WTC11 (cell line): ENCODE data around the gene IYD. TPM values are rescaled to one million over a fixed set of nuclear protein-coding genes. Genes with fewer than 3 reads are reported as not detected.

ENCODE experiments used
- ATAC-seq: fragments of 200-7000 bp; cut with Tn5 transposase; 2 replicates; pipeline ENCODE4 v1.10.0; 2021; ENCODE audit warnings: mild to moderate bottlenecking, moderate library complexity
- CTCF ChIA-PET: fragments of 300-600 bp; sonication (Branson Sonifier 250); formaldehyde crosslinking; loops from one replicate; lab custom pipeline; 2021; ENCODE audit warnings: antibody characterized with exemption; lab: Charles Lee
- POLR2A ChIA-PET: fragments of 350-600 bp; sonication (Branson Sonifier 250); formaldehyde crosslinking; loops from one replicate; lab custom pipeline; 2021; ENCODE audit warnings: antibody characterized with exemption; lab: Charles Lee
- DNase-seq: peaks from one replicate; pipeline ENCODE4 v3.0.0; 2021; ENCODE audit warnings: low spot score
- H3K27ac Mint-ChIP-seq: 2 replicates; pipeline ENCODE4 v1.8.0; 2021; ENCODE audit warnings: mixed read lengths
- H3K27me3 Mint-ChIP-seq: 2 replicates; pipeline ENCODE4 v1.8.0; 2021; ENCODE audit warnings: low read depth, mild to moderate bottlenecking, moderate library complexity, mixed read lengths
- H3K36me3 Mint-ChIP-seq: 2 replicates; pipeline ENCODE4 v1.8.0; 2021; ENCODE audit warnings: mixed read lengths
- H3K4me1 Mint-ChIP-seq: 2 replicates; pipeline ENCODE4 v1.8.0; 2022; ENCODE audit warnings: mixed read lengths
- H3K4me3 Mint-ChIP-seq: 2 replicates; pipeline ENCODE4 v1.8.0; 2021; ENCODE audit warnings: mild to moderate bottlenecking, moderate library complexity, mixed read lengths
- H3K9me3 Mint-ChIP-seq: 2 replicates; pipeline ENCODE4 v1.8.0; 2021; ENCODE audit warnings: mixed read lengths
- ATF2 ChIP-seq: sonication (generic); formaldehyde crosslinking; IDR thresholded peaks from 2 replicates; pipeline ENCODE4 v1.8.1; 2022; ENCODE audit warnings: low read depth, missing genetic modification reagents, borderline replicate concordance
- CREM ChIP-seq: sonication (generic); formaldehyde crosslinking; IDR thresholded peaks from 2 replicates; pipeline ENCODE4 v1.8.1; 2022; ENCODE audit warnings: mild to moderate bottlenecking, missing genetic modification reagents, moderate library complexity
- CTCF ChIP-seq: fragments of 200-600 bp; IDR thresholded peaks from 2 replicates; pipeline ENCODE4 v1.8.0; 2022; ENCODE audit warnings: antibody characterized with exemption
- FOXP4 ChIP-seq: sonication (generic); formaldehyde crosslinking; IDR thresholded peaks from 2 replicates; pipeline ENCODE4 v1.8.0; 2022; ENCODE audit warnings: mild to moderate bottlenecking, missing genetic modification reagents
- GABPB1 ChIP-seq: sonication (generic); formaldehyde crosslinking; IDR thresholded peaks from 2 replicates; pipeline ENCODE4 v1.8.1; 2023; ENCODE audit warnings: mild to moderate bottlenecking, missing genetic modification reagents
- GRHL2 ChIP-seq: fragments of 250-450 bp; sonication (Bioruptor Pico); IDR thresholded peaks from 2 replicates; pipeline ENCODE4 v1.8.0; 2022; ENCODE audit warnings: mild to moderate bottlenecking, moderate library complexity; ENCODE audit not compliant: insufficient replicate concordance, severe bottlenecking
- HMGXB4 ChIP-seq: sonication (generic); formaldehyde crosslinking; IDR thresholded peaks from 2 replicates; pipeline ENCODE4 v1.8.1; 2023; ENCODE audit warnings: mild to moderate bottlenecking, moderate library complexity, missing genetic modification reagents
- MLX ChIP-seq: sonication (generic); formaldehyde crosslinking; IDR thresholded peaks from 2 replicates; pipeline ENCODE4 v1.8.1; 2023; ENCODE audit warnings: mild to moderate bottlenecking, missing genetic modification reagents, moderate library complexity
- NR3C1 ChIP-seq: sonication (generic); formaldehyde crosslinking; conservative IDR thresholded peaks from 2 replicates; pipeline ENCODE4 v1.8.1; 2023; ENCODE audit warnings: low read depth, mild to moderate bottlenecking, missing genetic modification reagents
- PREB ChIP-seq: sonication (generic); formaldehyde crosslinking; IDR thresholded peaks from 2 replicates; pipeline ENCODE4 v1.8.1; 2022; ENCODE audit warnings: mild to moderate bottlenecking, missing genetic modification reagents, moderate library complexity, borderline replicate concordance
- SMAD3 ChIP-seq: sonication (generic); formaldehyde crosslinking; IDR thresholded peaks from 2 replicates; pipeline ENCODE4 v1.8.0; 2022; ENCODE audit warnings: missing genetic modification reagents, mild to moderate bottlenecking, borderline replicate concordance
- STAT6 ChIP-seq: sonication (generic); formaldehyde crosslinking; conservative IDR thresholded peaks from 2 replicates; pipeline ENCODE4 v1.8.1; 2023; ENCODE audit warnings: mild to moderate bottlenecking, low read depth, missing genetic modification reagents, moderate library complexity
- USF1 ChIP-seq: sonication (generic); formaldehyde crosslinking; IDR thresholded peaks from 2 replicates; pipeline ENCODE4 v1.8.0; 2022; ENCODE audit warnings: mild to moderate bottlenecking, missing genetic modification reagents
- USF2 ChIP-seq: sonication (generic); formaldehyde crosslinking; IDR thresholded peaks from 2 replicates; pipeline ENCODE4 v1.8.1; 2023; ENCODE audit warnings: mild to moderate bottlenecking, missing genetic modification reagents, moderate library complexity
- total RNA-seq: library from RNA; stranded (reverse); gene quantifications from 3 replicates; pipeline ENCODE4 v1.2.3, GENCODE V29; 2021

The IYD gene
- total RNA-seq, 1 experiment from 2014 or later: not detected

- TF ChIP-seq USF2 (CRISPR knock-in tag): no peak
- TF ChIP-seq STAT6: no peak
- TF ChIP-seq HMGXB4 (CRISPR knock-in tag): no peak
- no peak for TF ChIP-seq CREM (CRISPR knock-in tag)
- TF ChIP-seq NR3C1 (CRISPR knock-in tag): no peak
- no peak for TF ChIP-seq ATF2
- TF ChIP-seq GABPB1 (CRISPR knock-in tag): no peak
- no peak for TF ChIP-seq FOXP4 (CRISPR knock-in tag)
- no peak for TF ChIP-seq PREB (CRISPR knock-in tag)
- no peak for TF ChIP-seq CTCF
- no peak for TF ChIP-seq GRHL2
- TF ChIP-seq SMAD3 (CRISPR knock-in tag): no peak
- TF ChIP-seq USF1 (CRISPR knock-in tag): no peak
- TF ChIP-seq MLX (CRISPR knock-in tag): no peak
- no peaks in the 10 kb centered on the region for H3K36me3 Mint-ChIP-seq
- no peak overlapping the region for H3K27ac Mint-ChIP-seq
- ATAC-seq (no peak), DNase-seq (no peak)
- CTCF ChIA-PET: interaction anchor here (1.3 kb wide), 1 partner anchor 388 kb away, joined by 3 read pairs; no protein-coding TSS in a partner anchor
- no peaks in the 10 kb centered on the region for H3K4me1 Mint-ChIP-seq
- no peak overlapping the region for H3K4me3 Mint-ChIP-seq
- H3K27me3 Mint-ChIP-seq: no peaks in the 10 kb centered on the region; the same call in 1 of the 2 replicates
- H3K9me3 Mint-ChIP-seq: peaks cover 3% of the 10 kb centered on the region; the same call in 1 of the 2 replicates
- POLR2A ChIA-PET: no interaction called here
Observed at GRCh38 chr6:150427037-150427602, 58.3 kb downstream of the IYD start.
